Motor neuron (in vitro differentiated cells): ENCODE results near the gene PPP1R15A. TPM values are rescaled to one million over a fixed set of nuclear protein-coding genes. Genes with fewer than 3 reads are reported as not detected.
"Not testable (repeated sequence)": the region's sequence is repeated elsewhere in the genome, so short reads cannot be mapped to it uniquely, and the experiment has no call there.

ENCODE experiments used
- ATAC-seq, 8 experiments: fragments of 200-7000 bp; cut with Tn5 transposase; replicated peaks in 6 of 8; 2 replicates each; pipeline ENCODE4 v1.8.0; 2021; ENCODE audit warnings: mild to moderate bottlenecking in 8 of 8, moderate library complexity in 8 of 8
- H3K27ac ChIP-seq, 2 donors: fragments of 250-450 bp; sonication (Bioruptor Pico); 2 replicates each; pipeline ENCODE4 v1.9.0; 2021; ENCODE audit warnings: antibody characterized with exemption in 2 of 2, mild to moderate bottlenecking in 2 of 2, moderate library complexity in 1 of 2
- H3K4me1 ChIP-seq, 2 donors: fragments of 250-450 bp; sonication (Bioruptor Pico); replicated peaks in 1 of 2; 2 replicates each; pipeline ENCODE4 v1.6.1; 2021; ENCODE audit warnings: antibody characterized with exemption in 2 of 2, mild to moderate bottlenecking in 2 of 2, moderate library complexity in 1 of 2
- H3K4me3 ChIP-seq, 5 donors: fragments of 250-450 bp; sonication (Bioruptor Pico); 2 replicates each; pipeline ENCODE4 v1.9.0; 2021; ENCODE audit warnings: antibody characterized with exemption in 5 of 5, mild to moderate bottlenecking in 5 of 5, moderate library complexity in 4 of 5
- WGBS, 10 experiments: fragments of 450-650 bp; shearing (Covaris generic); methylation state at CpG; one replicate each; pipeline ENCODE4 v1.0.0; 2022; 5-methylcytosine and 5-hydroxymethylcytosine counted together
- in situ Hi-C, 9 experiments: fragments of 400-800 bp; cut with MboI; loops; one replicate each; pipeline ENCODE4 v1.15.0; 2021; ENCODE audit warnings: low sequenced_read_pairs in 9 of 9, low pct_unique_long_range_greater_than_20kb in 2 of 9; ENCODE audit not compliant: unreplicated experiment in 9 of 9
- total RNA-seq, 8 experiments: library from RNA; unstranded; fragments of 300-600 nt; gene quantifications; 2 replicates each; pipeline versions ENCODE4 v1.2.3 to v1.2.4, GENCODE V29; 2022

PPP1R15A gene
- total RNA-seq, 8 experiments from 2014 or later, result 35.2 to 157 (median 68.6) TPM

DNA sequence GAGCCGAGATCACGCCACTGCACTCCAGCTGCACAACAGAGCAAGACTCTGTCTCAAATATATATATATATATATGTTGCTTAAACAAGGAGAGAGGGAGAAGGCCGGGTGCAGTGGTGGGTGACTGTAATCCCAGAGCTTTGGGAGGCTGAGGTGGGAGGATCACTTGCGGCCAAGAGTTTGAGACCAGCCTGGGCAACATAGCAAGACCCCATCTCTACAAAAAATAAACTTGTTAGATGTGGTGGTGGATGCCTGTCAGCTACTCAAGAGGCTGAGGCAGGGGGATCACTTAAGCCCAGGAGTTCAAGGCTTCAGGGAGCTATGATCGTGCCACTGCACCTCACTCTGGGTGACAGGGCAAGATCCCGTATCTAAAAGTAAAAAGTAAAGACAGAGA is 30.6 kb upstream of the PPP1R15A start:
- WGBS, 10 experiments, result 88 to 100% (median 96%) methylated on average over 1 to 4 of the region's 6 CpGs; no CpG with 5 or more reads in 4 of the 10 experiments
- ATAC-seq, result no peak
- in situ Hi-C loops, result loop anchor here in 2 of 9 experiments (10.0 kb wide), 1 partner anchor 57 kb away; no protein-coding TSS in a partner anchor

DNA sequence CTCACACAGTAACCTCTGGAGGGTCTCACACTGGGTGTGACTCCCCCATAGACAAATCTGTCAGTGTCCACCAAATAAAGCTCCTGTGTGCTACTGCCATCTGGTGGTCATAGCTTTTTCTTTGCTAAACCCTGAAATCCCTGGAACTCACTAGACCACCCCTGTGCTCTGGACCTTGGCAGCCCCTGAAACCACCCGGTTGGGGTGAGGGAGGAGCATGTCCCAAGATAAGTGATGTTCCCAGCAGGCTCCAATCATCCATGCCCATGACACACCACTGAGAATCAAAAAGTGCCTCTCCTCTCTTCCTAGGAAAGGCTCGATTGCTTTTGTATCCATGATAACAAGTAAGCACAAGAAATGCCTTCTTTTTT is 29.4 kb upstream of the PPP1R15A start:
- H3K27ac ChIP-seq, result no peak overlapping the region
- no peak overlapping the region for H3K4me3 ChIP-seq
- peaks cover 2% of the 10 kb centered on the region in 2 donors for H3K4me1 ChIP-seq
- WGBS, 10 experiments, result 0 to 80% (median 40%) methylated on average over 1 to 2 of the region's 2 CpGs; no CpG with 5 or more reads in 5 of the 10 experiments
- ATAC-seq, result peak; percentile 56 to 88 (median 80)
- in situ Hi-C loops, result loop anchor here in 2 of 9 experiments (10.0 kb wide), 1 partner anchor 58 kb away; no protein-coding TSS in a partner anchor

More for the DNA sequence above, 30.6 kb upstream of the PPP1R15A start:
- no peak overlapping the region for H3K27ac ChIP-seq
- no peak overlapping the region for H3K4me3 ChIP-seq
- peaks cover 2 to 6% of the 10 kb centered on the region in 2 donors for H3K4me1 ChIP-seq

DNA sequence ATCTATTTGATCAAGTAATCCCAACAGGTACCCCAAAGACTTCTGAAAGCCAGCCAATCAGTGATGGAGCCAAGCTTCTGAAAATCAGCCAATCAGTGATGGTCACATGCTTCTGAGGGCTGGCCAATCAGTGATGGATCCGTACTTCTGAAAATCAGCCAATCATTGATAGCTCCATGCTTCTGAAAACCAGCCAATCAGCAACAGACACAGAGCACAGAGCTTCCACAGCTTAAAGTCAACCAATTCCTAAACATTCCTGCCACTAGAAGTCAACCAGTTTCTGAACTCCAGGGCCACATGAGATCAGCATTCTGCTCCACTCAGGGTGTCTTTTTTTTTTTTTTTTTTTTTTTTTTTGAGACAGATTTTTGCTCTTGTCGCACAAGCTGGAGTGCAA is 27.7 kb upstream of the PPP1R15A start:
- Histone ChIP-seq H3K27ac (no peak overlapping the region), H3K4me3 (no peak overlapping the region), H3K4me1 (peaks cover 2% of the 10 kb centered on the region in 2 donors)
- 92 to 100% (median 100%) methylated on average over 1 to 2 of the region's 2 CpGs; no CpG with 5 or more reads in 7 of the 10 experiments for WGBS, 10 experiments
- peak in 2 of 8 experiments; percentile 46 to 51 for ATAC-seq
- in situ Hi-C loops, result loop anchor here in 2 of 9 experiments (10.0 kb wide), 1 partner anchor 60 kb away; no protein-coding TSS in a partner anchor

DNA sequence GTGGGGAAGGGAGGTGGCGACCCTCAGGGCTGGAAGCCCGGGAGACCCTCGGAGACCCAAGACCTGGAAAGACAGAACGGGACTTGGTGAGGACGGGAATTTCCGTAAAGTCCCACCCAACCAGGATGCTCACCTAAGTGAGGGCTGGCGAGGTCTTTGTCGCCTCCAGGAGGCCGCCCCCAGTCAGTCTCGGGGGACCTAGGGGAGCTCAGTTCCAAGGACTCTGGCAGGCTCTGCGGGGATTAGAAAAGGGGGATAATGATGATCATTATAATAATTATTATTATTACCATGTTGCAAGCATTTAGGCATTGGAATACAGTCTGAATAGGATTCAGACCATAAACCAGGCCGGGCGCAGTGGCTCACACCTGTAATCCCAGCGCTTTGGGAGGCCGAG is 26.8 kb upstream of the PPP1R15A start:
- no peak for ATAC-seq
- WGBS, 10 experiments, result 90 to 100% (median 98%) methylated on average over 1 to 10 of the region's 15 CpGs; no CpG with 5 or more reads in 5 of the 10 experiments
- no peak overlapping the region for H3K4me3 ChIP-seq
- in situ Hi-C loops, result loop anchor here in 2 of 9 experiments (10.0 kb wide), 1 partner anchor 61 kb away; no protein-coding TSS in a partner anchor
- H3K4me1 ChIP-seq, result peaks cover 2% of the 10 kb centered on the region in 2 donors
- no peak overlapping the region for H3K27ac ChIP-seq

DNA sequence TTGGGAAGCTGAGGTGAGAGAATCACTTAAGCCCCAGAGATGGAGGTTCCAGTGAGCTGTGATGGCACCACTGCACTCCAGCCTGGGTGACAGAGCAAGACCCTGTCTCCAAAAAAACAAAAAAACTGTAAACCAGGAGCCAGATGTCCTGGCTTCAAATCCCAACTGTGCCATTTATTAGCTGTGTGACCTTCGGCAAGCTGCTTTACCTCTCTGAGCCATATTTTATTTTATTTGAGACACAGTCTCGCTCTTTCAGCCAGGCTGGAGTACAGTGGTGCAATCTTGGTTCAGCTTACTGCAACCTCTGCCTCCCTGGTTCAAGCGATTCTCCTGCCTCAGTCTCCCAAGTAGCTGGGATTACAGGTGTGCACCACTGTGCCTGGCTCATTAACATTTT is 25.6 kb upstream of the PPP1R15A start:
- not testable (repeated sequence) for H3K4me3 ChIP-seq, H3K27ac ChIP-seq, H3K4me1 ChIP-seq, ATAC-seq
- in situ Hi-C loops, result loop anchor here in 2 of 9 experiments (10.0 kb wide), 1 partner anchor 62 kb away; no protein-coding TSS in a partner anchor
- 83 to 100% (median 100%) methylated on average over 1 to 3 of the region's 3 CpGs; no CpG with 5 or more reads in 5 of the 10 experiments for WGBS, 10 experiments

DNA sequence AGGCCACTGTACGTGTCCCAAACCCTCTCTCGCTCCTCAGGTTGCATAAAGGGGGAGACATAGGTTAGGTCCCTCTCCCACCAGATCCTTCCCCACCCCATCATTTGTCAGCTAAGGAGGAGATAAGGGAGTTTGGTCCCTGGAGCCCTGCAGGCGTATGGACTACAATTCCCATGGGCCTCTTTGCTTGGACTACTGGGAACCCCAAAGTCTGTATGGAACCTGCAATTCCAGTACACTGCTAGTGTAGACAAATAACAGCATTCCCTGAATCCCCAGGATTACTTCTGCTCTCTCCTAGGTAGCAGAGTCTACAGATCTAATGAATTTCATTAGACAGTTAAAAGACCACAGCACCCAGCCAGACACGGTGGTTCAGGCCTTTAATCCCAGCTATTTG is 19.9 kb upstream of the PPP1R15A start:
- Histone ChIP-seq H3K4me3 (no peak overlapping the region), H3K4me1 (no peaks in the 10 kb centered on the region), H3K27ac (no peak overlapping the region)
- ATAC-seq, result no peak
- in situ Hi-C loops, result no loop called here
- 90 to 100% (median 100%) methylated on average over 1 to 2 of the region's 4 CpGs; no CpG with 5 or more reads in 4 of the 10 experiments for WGBS, 10 experiments

DNA sequence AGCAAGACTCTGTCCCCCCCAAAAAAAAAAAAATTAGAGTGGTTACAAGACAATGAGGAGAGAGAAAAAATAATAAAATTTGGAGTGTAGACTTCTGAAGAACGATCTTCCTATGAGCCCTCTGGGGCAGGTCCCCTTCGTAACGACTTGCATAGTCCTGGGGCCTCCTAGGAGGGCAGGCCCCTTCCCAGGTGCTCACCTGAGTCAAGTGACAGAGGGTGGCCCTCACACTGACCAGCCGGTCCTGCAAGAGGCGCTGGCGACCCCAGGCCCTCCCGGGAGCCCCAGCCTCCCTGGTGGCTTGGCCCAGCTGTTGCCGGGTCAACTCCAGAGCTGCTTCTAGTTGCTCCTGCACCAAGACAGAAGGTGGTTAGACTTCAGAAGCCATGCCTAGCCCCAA is 18.7 kb upstream of the PPP1R15A start:
- H3K4me1 ChIP-seq, result no peaks in the 10 kb centered on the region
- in situ Hi-C loops, result no loop called here
- H3K4me3 ChIP-seq, result no peak overlapping the region
- WGBS, 10 experiments, result 80 to 100% (median 92%) methylated on average over 1 to 7 of the region's 8 CpGs; no CpG with 5 or more reads in 5 of the 10 experiments
- ATAC-seq, result no peak
- no peak overlapping the region for H3K27ac ChIP-seq

DNA sequence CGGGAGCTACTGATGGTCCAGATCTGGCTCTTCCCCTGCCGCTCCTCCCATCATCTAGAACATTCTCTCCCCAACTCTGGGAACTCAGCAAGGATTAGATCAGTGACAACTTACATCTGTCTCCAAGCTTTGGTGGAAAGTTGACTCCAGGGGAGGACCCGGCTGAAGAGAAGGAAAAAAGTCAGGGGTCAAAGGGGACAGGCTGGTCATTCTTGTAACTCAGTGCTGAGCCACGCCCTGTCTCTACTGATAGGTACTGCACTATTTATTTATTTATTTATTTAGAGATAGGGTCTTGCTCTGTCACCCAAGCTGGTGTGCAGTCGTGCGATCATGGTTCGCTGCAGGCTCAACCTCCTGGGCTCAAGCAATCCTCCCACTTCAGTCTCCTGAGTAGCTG is 18.1 kb upstream of the PPP1R15A start:
- WGBS, 10 experiments, result 0 to 100% (median 88%) methylated on average over 1 to 5 of the region's 7 CpGs; no CpG with 5 or more reads in 4 of the 10 experiments
- no peak overlapping the region for H3K27ac ChIP-seq
- no peaks in the 10 kb centered on the region for H3K4me1 ChIP-seq
- in situ Hi-C loops, result no loop called here
- no peak overlapping the region for H3K4me3 ChIP-seq
- no peak for ATAC-seq

DNA sequence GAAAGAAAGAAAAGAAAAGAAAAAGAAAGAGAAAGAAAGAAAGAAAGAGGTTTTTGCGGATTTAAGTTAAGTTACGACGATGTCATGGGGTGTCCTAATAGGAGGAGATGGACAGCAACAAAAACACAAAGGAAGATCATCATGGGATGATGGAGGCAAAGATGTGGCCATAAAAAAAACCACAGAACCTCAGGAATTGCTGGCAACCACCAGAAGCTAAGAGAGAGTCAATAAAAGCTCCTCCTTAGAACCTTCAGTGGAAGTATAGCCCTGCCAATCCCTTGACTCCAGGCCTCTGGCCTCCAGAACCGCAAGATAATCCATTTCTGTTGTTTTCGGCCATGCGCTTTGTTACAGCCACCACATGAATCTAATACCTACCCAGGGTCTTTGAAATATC is 15.3 kb upstream of the PPP1R15A start:
- ATAC-seq, result no peak
- WGBS, 10 experiments, result 89 to 100% (median 98%) methylated on average over 1 to 6 of the region's 6 CpGs
- in situ Hi-C loops, result no loop called here
- H3K27ac ChIP-seq, result no peak overlapping the region
- peaks cover 3 to 11% of the 10 kb centered on the region in 2 donors for H3K4me1 ChIP-seq
- H3K4me3 ChIP-seq, result no peak overlapping the region

DNA sequence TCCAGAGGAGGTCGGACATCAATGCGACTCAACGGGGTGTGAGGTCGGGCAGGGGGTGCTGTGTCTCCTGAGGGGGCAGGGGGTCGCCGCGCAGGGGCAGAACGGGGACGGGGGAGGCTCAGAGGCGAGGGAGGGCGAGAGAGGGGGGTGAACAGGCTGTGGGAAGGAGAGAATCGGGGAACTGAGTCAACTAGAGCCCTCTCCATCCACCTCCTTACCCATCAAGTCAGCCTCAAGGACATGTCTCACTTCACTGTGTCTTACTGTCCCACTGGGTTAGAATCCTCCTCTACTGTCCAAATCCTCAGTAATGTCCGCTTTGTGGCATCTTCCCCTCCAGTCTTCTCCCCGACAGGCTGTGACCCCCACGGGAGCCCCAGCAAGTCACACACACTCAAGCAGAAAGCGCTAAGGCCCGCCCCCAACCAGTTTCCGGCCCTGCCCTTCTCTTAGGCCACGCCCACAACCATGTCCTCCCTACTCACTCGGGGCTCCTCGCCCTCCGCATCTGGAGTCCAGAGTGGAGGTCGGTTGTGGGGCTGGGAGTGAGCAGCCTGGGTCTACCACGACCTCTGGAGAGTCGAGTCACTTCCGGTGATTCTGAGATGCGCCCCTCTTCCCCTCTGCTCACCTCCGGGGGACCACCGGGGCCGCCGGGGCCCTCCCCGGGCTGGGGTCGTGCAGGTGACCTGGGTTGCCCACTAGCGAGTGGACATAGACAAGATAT is 13.1 kb upstream of the PPP1R15A start:
- WGBS, 10 experiments, result 60 to 100% (median 85%) methylated on average over 1 to 7 of the region's 34 CpGs; no CpG with 5 or more reads in 6 of the 10 experiments
- H3K4me3 ChIP-seq, result no peak overlapping the region
- in situ Hi-C loops, result no loop called here

DNA sequence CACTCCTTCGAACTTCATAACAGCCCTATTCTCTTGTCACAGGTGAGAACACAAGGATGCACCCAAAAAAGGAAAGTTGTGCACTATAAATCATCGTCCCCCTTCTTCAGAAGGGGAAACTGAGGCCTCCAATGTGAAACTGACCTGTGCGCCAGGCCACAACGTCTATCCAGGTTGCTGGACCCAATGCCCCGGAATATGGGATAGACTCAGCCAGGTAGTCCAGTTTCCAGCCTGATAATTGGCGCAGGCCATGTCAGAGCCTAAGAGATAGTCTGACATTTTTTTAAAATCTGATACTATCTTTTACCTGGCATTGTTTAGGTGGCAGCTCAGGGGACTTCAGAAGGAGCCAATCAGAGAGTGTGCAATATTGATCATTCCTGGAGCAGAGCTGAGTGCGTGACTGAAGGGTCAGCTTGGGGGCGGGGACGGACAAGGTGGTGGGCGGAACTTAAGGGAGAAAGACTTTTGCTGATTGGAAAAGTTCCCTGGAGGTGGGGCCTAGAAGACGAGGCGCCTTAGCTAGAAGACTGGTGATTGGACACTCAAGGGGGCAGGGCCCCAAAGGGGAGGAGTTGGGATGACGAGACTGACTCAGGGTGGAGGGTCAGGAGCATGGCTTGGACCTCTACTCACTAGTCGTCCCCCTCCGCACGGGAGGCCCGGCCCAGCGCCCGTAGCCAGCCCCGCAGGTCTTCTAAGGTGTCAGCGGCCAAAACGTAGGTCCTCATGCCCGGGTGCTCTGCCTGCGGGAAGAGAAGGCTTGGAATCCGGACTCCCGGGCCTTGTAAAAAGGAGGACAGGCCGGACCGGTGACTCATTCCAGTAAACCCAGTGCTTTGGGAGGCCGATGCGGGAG is 12.3 kb upstream of the PPP1R15A start:
- in situ Hi-C loops, result no loop called here
- 60 to 99% (median 83%) methylated on average over 1 to 22 of the region's 30 CpGs; no CpG with 5 or more reads in 2 of the 10 experiments for WGBS, 10 experiments

More for the DNA sequence above, 13.1 kb upstream of the PPP1R15A start:
- ATAC-seq, result peak in 2 of 8 experiments; percentile 5 to 20
- Histone ChIP-seq H3K27ac (peak overlapping the region in 1 of 2 donors; percentile 6), H3K4me1 (peaks cover 3 to 11% of the 10 kb centered on the region in 2 donors)

DNA sequence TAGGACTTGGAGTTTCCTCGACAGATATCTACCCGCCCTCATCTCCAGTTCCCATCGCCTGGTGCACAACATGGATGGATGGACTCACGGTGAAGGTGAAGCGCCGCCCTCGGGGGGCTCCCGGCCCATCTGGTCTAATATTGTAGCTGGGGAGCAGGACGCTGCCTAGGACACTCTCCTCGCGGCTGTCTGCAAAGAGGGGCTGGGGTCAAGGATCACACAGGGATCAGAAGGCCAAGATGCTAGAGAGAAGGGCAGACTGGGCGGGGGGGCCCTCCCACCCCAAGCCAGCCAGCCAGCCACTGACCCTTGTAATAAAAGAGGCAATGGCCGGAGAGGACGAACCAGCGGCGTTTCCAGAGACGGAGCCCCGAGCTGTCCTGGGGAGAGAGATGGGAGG is 10.9 kb upstream of the PPP1R15A start:
- Histone ChIP-seq H3K27ac (peak overlapping the region in 1 of 2 donors; percentile 2), H3K4me3 (no peak overlapping the region), H3K4me1 (peaks cover 3 to 11% of the 10 kb centered on the region in 2 donors)
- in situ Hi-C loops, result no loop called here
- ATAC-seq, result no peak
- WGBS, 10 experiments, result 36 to 92% (median 71%) methylated on average over 1 to 16 of the region's 18 CpGs; no CpG with 5 or more reads in 4 of the 10 experiments

More for the DNA sequence above, 12.3 kb upstream of the PPP1R15A start:
- H3K4me1 ChIP-seq, result peaks cover 3 to 11% of the 10 kb centered on the region in 2 donors
- H3K4me3 ChIP-seq, result no peak overlapping the region
- H3K27ac ChIP-seq, result peak overlapping the region in 1 of 2 donors; percentile 71
- peak in 5 of 8 experiments; percentile 43 to 84 (median 78) for ATAC-seq
